Stomach (tissue), 9 donors: ENCODE results near the gene RIC8A. TPM values are rescaled to one million over a fixed set of nuclear protein-coding genes. Genes with fewer than 3 reads are reported as not detected.

Experiments
- DNase-seq, 2 donors: peaks; one replicate each; pipeline versions ENCODE4 v3.0.0 to v3.0.0-alpha.2; 2013 to 2019
- H3K27ac ChIP-seq, 5 donors: fragments of 200-600 bp in 4 of 5; sonication (generic) in 4 of 5; one replicate each; pipeline ENCODE4 v1.5.1; 2013 to 2019; ENCODE audit warnings: mild to moderate bottlenecking in 1 of 5, moderate library complexity in 1 of 5
- H3K27me3 ChIP-seq, 3 donors: fragments of 200-600 bp; sonication (generic); one replicate each; pipeline ENCODE4 v1.5.1; 2017 to 2019; ENCODE audit warnings: mixed run types in 1 of 3
- H3K36me3 ChIP-seq, 4 donors: fragments of 200-600 bp; sonication (generic); 1 replicate in 3 of 4; 2 replicates in 1 of 4; pipeline ENCODE4 v1.5.1; 2016 to 2019
- H3K4me1 ChIP-seq, 4 donors: fragments of 200-600 bp; sonication (generic); one replicate each; pipeline ENCODE4 v1.5.1; 2016 to 2019
- H3K4me3 ChIP-seq, 4 donors: fragments of 200-600 bp; sonication (generic) in 3 of 4; one replicate each; pipeline ENCODE4 v1.5.1; 2016 to 2019; ENCODE audit warnings: mild to moderate bottlenecking in 1 of 4
- H3K9me3 ChIP-seq, 4 donors: fragments of 200-600 bp; sonication (generic); one replicate each; pipeline ENCODE4 v1.5.1; 2016 to 2019
- CTCF ChIP-seq, 7 experiments: fragments of 450-650 bp in 4 of 7; fragments of 200-600 bp in 3 of 7; sonication (generic) in 3 of 7; IDR thresholded peaks; one replicate each; pipeline ENCODE4 v1.5.1; 2016 to 2019; ENCODE audit warnings: antibody characterized with exemption in 7 of 7, control low read depth in 2 of 7, mild to moderate bottlenecking in 1 of 7
- EP300 ChIP-seq: sonication (generic); formaldehyde crosslinking; IDR thresholded peaks from one replicate; pipeline ENCODE4 v1.6.1; 2017; ENCODE audit warnings: antibody characterized with exemption
- POLR2A ChIP-seq, 4 donors: fragments of 450-650 bp; IDR thresholded peaks; one replicate each; pipeline ENCODE4 v1.6.1; 2016; ENCODE audit warnings: antibody characterized with exemption in 4 of 4, control low read depth in 2 of 4, mild to moderate bottlenecking in 1 of 4, moderate library complexity in 1 of 4
- POLR2AphosphoS5 ChIP-seq, 3 donors: sonication (generic); formaldehyde crosslinking; IDR thresholded peaks; one replicate each; pipeline ENCODE4 v1.6.1; 2016; ENCODE audit warnings: antibody characterized with exemption in 3 of 3
- WGBS, 5 donors: extraction: QIAGEN DNeasy Blood & Tissue Kit in 3 of 5; methylation state at CpG; one replicate each; pipeline versions ENCODE4 v1.1.5 to v1.1.7; 2013 to 2018; 5-methylcytosine and 5-hydroxymethylcytosine counted together
- intact Hi-C: fragments of 100-400 bp; cut with DNase I; formaldehyde crosslinking; loops from one replicate; pipeline ENCODE4 v1.15.1; 2023; ENCODE audit warnings: low total_unique reads
- polyA plus RNA-seq, 3 donors: library from polyadenylated mRNA; stranded (reverse); fragments of 200-250 nt; gene quantifications; one replicate each; pipeline ENCODE4 v1.2.3, GENCODE V29; 2013
- total RNA-seq, 5 donors: library from RNA; depleted of rRNA; stranded (reverse); fragments of >200 nt; gene quantifications; one replicate each; pipeline versions ENCODE4 v1.1.0 to v1.2.3, GENCODE V29; 2014 to 2016
- donor health status: healthy with polysubstance abuse.
- donor health status: Bipolar disorder and iron deficiency.
- donor health status: healthy.

The RIC8A gene
- total and polyA plus RNA-seq, 8 donors = 39.2 to 262 (median 63.9) TPM

- peak in 1 of 2 donors; percentile 21 for DNase-seq
- WGBS, 5 donors = 68 to 75% (median 74%) methylated on average over 15 of the region's 15 CpGs
- no peaks in the 10 kb centered on the region for H3K9me3 ChIP-seq
These were observed 5.5 kb upstream of the RIC8A start for GRCh38 chr11:201966-202365.

GRCh38 chr11:202490-202889 is 5.0 kb upstream of the RIC8A start:
- TF ChIP-seq POLR2AphosphoS5 (IDR thresholded peaks at IDR 0.05) (no peak), POLR2A (IDR thresholded peaks at IDR 0.05) (no peak), CTCF (IDR thresholded peaks at IDR 0.05) (no peak), EP300 (no peak)
- H3K27ac ChIP-seq = peak overlapping the region in 2 of 5 donors; percentile 18 to 48
- peaks cover 12 to 58% (median 55%) of the 10 kb centered on the region in 4 donors for H3K36me3 ChIP-seq
- peak in 1 of 2 donors; percentile 14 for DNase-seq
- no peak overlapping the region for H3K4me3 ChIP-seq
- H3K27me3 ChIP-seq = no peaks in the 10 kb centered on the region
- peaks cover 13 to 55% (median 40%) of the 10 kb centered on the region in 4 donors for H3K4me1 ChIP-seq
- H3K9me3 ChIP-seq = no peaks in the 10 kb centered on the region
- intact Hi-C loops = no loop called here
- 78 to 88% (median 81%) methylated on average over 8 of the region's 8 CpGs for WGBS, 5 donors

More at GRCh38 chr11:201966-202365, 5.5 kb upstream of the RIC8A start:
- Histone ChIP-seq H3K4me1 (peaks cover 13 to 55% (median 40%) of the 10 kb centered on the region in 4 donors), H3K27me3 (no peaks in the 10 kb centered on the region), H3K4me3 (no peak overlapping the region), H3K36me3 (peaks cover 12 to 58% (median 55%) of the 10 kb centered on the region in 4 donors), H3K27ac (peak overlapping the region in 2 of 5 donors; percentile 18 to 48)
- intact Hi-C loops = no loop called here
- TF ChIP-seq POLR2A (IDR thresholded peaks at IDR 0.05) (no peak), CTCF (IDR thresholded peaks at IDR 0.05) (no peak), EP300 (no peak), POLR2AphosphoS5 (IDR thresholded peaks at IDR 0.05) (no peak)

GRCh38 chr11:203056-203944 is 4.2 kb upstream of the RIC8A start:
- H3K4me1 ChIP-seq = peaks cover 13 to 55% (median 44%) of the 10 kb centered on the region in 4 donors
- H3K9me3 ChIP-seq = no peaks in the 10 kb centered on the region
- peak in 1 of 2 donors; percentile 17 for DNase-seq
- no peak for TF ChIP-seq CTCF (IDR thresholded peaks at IDR 0.05)
- TF ChIP-seq POLR2A (IDR thresholded peaks at IDR 0.05) = no peak
- TF ChIP-seq EP300 = no peak
- TF ChIP-seq POLR2AphosphoS5 (IDR thresholded peaks at IDR 0.05) = no peak
- no peaks in the 10 kb centered on the region for H3K27me3 ChIP-seq
- H3K27ac ChIP-seq = peak overlapping the region in 1 of 5 donors; percentile 48
- H3K36me3 ChIP-seq = peaks cover 12 to 58% (median 55%) of the 10 kb centered on the region in 4 donors
- intact Hi-C loops = no loop called here
- WGBS, 5 donors = 76 to 90% (median 86%) methylated on average over 7 of the region's 7 CpGs
- no peak overlapping the region for H3K4me3 ChIP-seq

GRCh38 chr11:203945-204586 is 3.4 kb upstream of the RIC8A start:
- WGBS, 5 donors = 88 to 95% (median 91%) methylated on average over 4 of the region's 4 CpGs
- intact Hi-C loops = no loop called here

More at GRCh38 chr11:203945-204586, 3.4 kb upstream of the RIC8A start:
- H3K27ac ChIP-seq = peak overlapping the region in 1 of 5 donors; percentile 17
- H3K27me3 ChIP-seq = no peaks in the 10 kb centered on the region
- peaks cover 13 to 56% (median 45%) of the 10 kb centered on the region in 4 donors for H3K4me1 ChIP-seq
- H3K9me3 ChIP-seq = no peaks in the 10 kb centered on the region
- peaks cover 12 to 58% (median 55%) of the 10 kb centered on the region in 4 donors for H3K36me3 ChIP-seq
- H3K4me3 ChIP-seq = no peak overlapping the region
- DNase-seq = peak in 1 of 2 donors; percentile 16
- no peak for TF ChIP-seq POLR2AphosphoS5 (IDR thresholded peaks at IDR 0.05)
- no peak for TF ChIP-seq POLR2A (IDR thresholded peaks at IDR 0.05)
- TF ChIP-seq CTCF (IDR thresholded peaks at IDR 0.05) = no peak
- TF ChIP-seq EP300 = no peak
